Fibroblast of lung (primary cell): ENCODE measurements around the gene TEX38. TPM values are rescaled to one million over a fixed set of nuclear protein-coding genes. Genes with fewer than 3 reads are reported as not detected.

ENCODE experiments used
- DNase-seq, 2 donors: peaks; one replicate each; pipeline versions ENCODE4 v3.0.0 to v3.0.0-alpha.2; 2010; ENCODE audit warnings: low read depth in 2 of 2
- H2AFZ ChIP-seq: 2 replicates; pipeline ENCODE4 v1.5.1; 2012; ENCODE audit warnings: low read length, control low read depth, inconsistent platforms
- H3K27ac ChIP-seq: 2 replicates; pipeline ENCODE4 v1.5.1; 2011; ENCODE audit warnings: low read length, control low read depth; ENCODE audit not compliant: insufficient read depth
- H3K27me3 ChIP-seq: 2 replicates; pipeline ENCODE4 v1.5.1; 2011; ENCODE audit warnings: mild to moderate bottlenecking, low read length; ENCODE audit not compliant: control insufficient read depth, insufficient read depth
- H3K36me3 ChIP-seq: 2 replicates; pipeline ENCODE4 v1.5.1; 2011; ENCODE audit warnings: low read length; ENCODE audit not compliant: control insufficient read depth, insufficient read depth
- H3K4me1 ChIP-seq: 2 replicates; pipeline ENCODE4 v1.5.1; 2011; ENCODE audit warnings: low read length; ENCODE audit not compliant: control insufficient read depth, insufficient read depth; ENCODE audit errors: extremely low read depth
- H3K4me2 ChIP-seq: 2 replicates; pipeline ENCODE4 v1.5.1; 2011; ENCODE audit warnings: low read length, control low read depth; ENCODE audit not compliant: insufficient read depth; ENCODE audit errors: extremely low read depth
- H3K4me3 ChIP-seq, 4 experiments: fragments of 200-600 bp in 1 of 4; sonication (generic) in 1 of 4; replicated peaks in 1 of 4; 2 replicates each; pipeline ENCODE4 v1.5.1; 2011 to 2016; ENCODE audit warnings: low read length in 4 of 4, low read depth in 3 of 4, mild to moderate bottlenecking in 3 of 4, control low read depth in 2 of 4, inconsistent platforms in 1 of 4, mixed read lengths in 1 of 4; ENCODE audit not compliant: insufficient read depth in 1 of 4; ENCODE audit errors: control extremely low read depth in 1 of 4
- H3K79me2 ChIP-seq: 2 replicates; pipeline ENCODE4 v1.5.1; 2012; ENCODE audit warnings: mild to moderate bottlenecking, low read length, inconsistent platforms; ENCODE audit not compliant: control insufficient read depth, insufficient read depth
- H3K9ac ChIP-seq: 2 replicates; pipeline ENCODE4 v1.5.1; 2011; ENCODE audit warnings: mild to moderate bottlenecking, low read length, control low read depth; ENCODE audit not compliant: insufficient read depth
- H3K9me3 ChIP-seq: 2 replicates; pipeline ENCODE4 v1.5.1; 2012; ENCODE audit warnings: low read depth, low read length; ENCODE audit not compliant: control insufficient read depth, insufficient read depth
- H4K20me1 ChIP-seq: 2 replicates; pipeline ENCODE4 v1.5.1; 2011; ENCODE audit warnings: low read length; ENCODE audit not compliant: control insufficient read depth, insufficient read depth; ENCODE audit errors: extremely low read depth
- CTCF ChIP-seq, 2 donors: IDR thresholded peaks in 1 of 2; conservative IDR thresholded peaks in 1 of 2; 1 replicate in 1 of 2; 2 replicates in 1 of 2; pipeline ENCODE4 v1.5.1; 2011 to 2012; ENCODE audit warnings: low read length in 2 of 2, control low read depth in 1 of 2, inconsistent platforms in 1 of 2, low read depth in 1 of 2, mild to moderate bottlenecking in 1 of 2
- EZH2 ChIP-seq: IDR thresholded peaks from 2 replicates; pipeline ENCODE4 v1.5.1; 2012; ENCODE audit warnings: low read length, control low read depth, mild to moderate bottlenecking; ENCODE audit errors: missing control alignments
- polyA plus RNA-seq, 2 donors: library from polyadenylated mRNA; depleted of rRNA in 1 of 2; stranded (reverse) in 1 of 2; unstranded in 1 of 2; fragments of >200 nt; gene quantifications; 2 replicates each; pipeline ENCODE4 v1.2.1, GENCODE V29; 2011 to 2012; ENCODE audit warnings: missing spikeins in 1 of 2
- total RNA-seq: library from RNA; depleted of rRNA; stranded (reverse); fragments of >200 nt; gene quantifications from 2 replicates; pipeline ENCODE4 v1.2.1, GENCODE V29; 2014

TEX38 gene
- total and polyA plus RNA-seq, 2 donors (not counting 1 experiment from before 2014, with no cell fraction given): not detected

GRCh38 chr1:46637444-46638083 lies 34.1 kb upstream of the TEX38 start:
- Histone ChIP-seq H3K79me2 (no peaks in the 10 kb centered on the region), H3K9me3 (no peaks in the 10 kb centered on the region), H2AFZ (no peak overlapping the region), H4K20me1 (no peaks in the 10 kb centered on the region), H3K4me2 (no peak overlapping the region), H3K36me3 (peaks cover 4% of the 10 kb centered on the region), H3K27ac (no peak overlapping the region), H3K4me1 (no peaks in the 10 kb centered on the region), H3K27me3 (no peaks in the 10 kb centered on the region), H3K9ac (no peak overlapping the region), H3K4me3 (no peak overlapping the region)
- TF ChIP-seq CTCF (conservative IDR thresholded peaks at IDR 0.05 in 1 of 2, IDR thresholded peaks at IDR 0.05 in 1 of 2; ENCODE audit: low read depth in 1 of 2, low read length in 2 of 2) (no peak), EZH2 (no peak)
- no peak for DNase-seq

GRCh38 chr1:46638921-46639320 lies 32.7 kb upstream of the TEX38 start:
- H3K4me1 ChIP-seq: peaks cover 6% of the 10 kb centered on the region
- no peak overlapping the region for H3K27ac ChIP-seq
- H3K4me2 ChIP-seq: no peak overlapping the region
- H4K20me1 ChIP-seq: no peaks in the 10 kb centered on the region
- no peak overlapping the region for H2AFZ ChIP-seq
- DNase-seq: no peak
- H3K4me3 ChIP-seq: no peak overlapping the region
- H3K27me3 ChIP-seq: no peaks in the 10 kb centered on the region
- H3K79me2 ChIP-seq: no peaks in the 10 kb centered on the region
- TF ChIP-seq EZH2 (no peak), CTCF (conservative IDR thresholded peaks at IDR 0.05 in 1 of 2, IDR thresholded peaks at IDR 0.05 in 1 of 2; ENCODE audit: low read depth in 1 of 2, low read length in 2 of 2) (no peak)
- peaks cover 4% of the 10 kb centered on the region for H3K36me3 ChIP-seq
- no peaks in the 10 kb centered on the region for H3K9me3 ChIP-seq
- H3K9ac ChIP-seq: no peak overlapping the region

GRCh38 chr1:46639547-46639946 lies 32.1 kb upstream of the TEX38 start:
- H3K4me1 ChIP-seq: peaks cover 6% of the 10 kb centered on the region
- no peaks in the 10 kb centered on the region for H3K79me2 ChIP-seq
- no peaks in the 10 kb centered on the region for H3K27me3 ChIP-seq

More at GRCh38 chr1:46639547-46639946, 32.1 kb upstream of the TEX38 start:
- Histone ChIP-seq H3K27ac (no peak overlapping the region), H3K4me3 (no peak overlapping the region), H3K36me3 (peaks cover 4% of the 10 kb centered on the region), H3K4me2 (no peak overlapping the region), H3K9ac (no peak overlapping the region), H4K20me1 (no peaks in the 10 kb centered on the region), H3K9me3 (no peaks in the 10 kb centered on the region), H2AFZ (no peak overlapping the region)
- no peak for TF ChIP-seq EZH2
- TF ChIP-seq CTCF (conservative IDR thresholded peaks at IDR 0.05 in 1 of 2, IDR thresholded peaks at IDR 0.05 in 1 of 2; ENCODE audit: low read depth in 1 of 2, low read length in 2 of 2): no peak
- no peak for DNase-seq
